HepG2 (cell line): ENCODE measurements around the gene EXOC3L4. TPM values are rescaled to one million over a fixed set of nuclear protein-coding genes. Genes with fewer than 3 reads are reported as not detected.

Experiments
- ATF5 ChIP-seq: sonication (generic); formaldehyde crosslinking; IDR thresholded peaks from 2 replicates; pipeline ENCODE4 v1.4.0; 2020; ENCODE audit warnings: mild to moderate bottlenecking, low read depth, missing genetic modification reagents
- IRX3 ChIP-seq: sonication (generic); formaldehyde crosslinking; IDR thresholded peaks from 2 replicates; pipeline ENCODE4 v1.8.1; 2023; ENCODE audit warnings: mild to moderate bottlenecking, low read depth, missing genetic modification reagents, borderline replicate concordance
- MTERF4 ChIP-seq: sonication (generic); formaldehyde crosslinking; IDR thresholded peaks from 2 replicates; pipeline ENCODE4 v1.8.0; 2023; ENCODE audit warnings: mild to moderate bottlenecking, missing genetic modification reagents
- MTF1 ChIP-seq: sonication (generic); formaldehyde crosslinking; IDR thresholded peaks from 2 replicates; pipeline ENCODE4 v1.5.0; 2020; ENCODE audit warnings: missing genetic modification reagents
- PITX1 ChIP-seq: sonication (generic); formaldehyde crosslinking; IDR thresholded peaks from 2 replicates; pipeline ENCODE4 v1.5.1; 2020; ENCODE audit warnings: mild to moderate bottlenecking, missing genetic modification reagents
- RARA ChIP-seq: IDR thresholded peaks from 2 replicates; pipeline ENCODE4 v1.6.1; 2016; ENCODE audit warnings: missing genetic modification reagents, missing compliant biosample characterization
- STAG1 ChIP-seq: sonication (generic); formaldehyde crosslinking; IDR thresholded peaks from 2 replicates; pipeline ENCODE4 v1.4.0; 2020; ENCODE audit warnings: missing genetic modification reagents
- ZBTB44 ChIP-seq: sonication (generic); formaldehyde crosslinking; IDR thresholded peaks from 2 replicates; pipeline ENCODE4 v1.4.0; 2020; ENCODE audit warnings: missing genetic modification reagents
- ZNF746 ChIP-seq: sonication (generic); formaldehyde crosslinking; IDR thresholded peaks from 2 replicates; pipeline ENCODE4 v1.8.0; 2022; ENCODE audit warnings: mild to moderate bottlenecking, missing genetic modification reagents
- polyA plus RNA-seq, 8 experiments: library from polyadenylated mRNA; depleted of rRNA in 3 of 8; stranded (reverse) in 7 of 8; unstranded in 1 of 8; fragments of >200 nt; fragmentation: Illumina TruSeq in 4 of 8; extraction: Trizol in 4 of 8; gene quantifications; 2 replicates each; pipeline versions ENCODE4 v1.2.1 to v1.2.3, GENCODE V29; 2011 to 2016; ENCODE audit warnings: low read depth in 4 of 8, missing spikeins in 1 of 8, mixed read lengths in 1 of 8; ENCODE audit not compliant: insufficient read depth in 1 of 8
- total RNA-seq, 5 experiments: library from RNA; depleted of rRNA; stranded (reverse); fragments of >200 nt; fragmentation: Illumina TruSeq; extraction: Trizol; gene quantifications; 2 replicates each; pipeline ENCODE4 v1.2.3, GENCODE V29; 2016; ENCODE audit warnings: low read depth in 1 of 5
- TF ChIP-seq, protein P1 (sequence below): sonication (generic); formaldehyde crosslinking; IDR thresholded peaks from 2 replicates; pipeline ENCODE4 v1.5.0; 2020; ENCODE audit warnings: mild to moderate bottlenecking, missing genetic modification reagents, borderline replicate concordance
- TF ChIP-seq, protein P2 (sequence below), 2 experiments: sonication (generic) in 1 of 2; formaldehyde crosslinking in 1 of 2; IDR thresholded peaks; 2 replicates each; pipeline versions ENCODE4 v1.4.0 to v1.6.1; 2018 to 2020; ENCODE audit warnings: missing genetic modification reagents in 2 of 2, borderline replicate concordance in 1 of 2, low read depth in 1 of 2, mild to moderate bottlenecking in 1 of 2, missing biosample characterization in 1 of 2

The EXOC3L4 gene
- total and polyA plus RNA-seq, 2 of the 13 experiments (the other 11 are each of a cell fraction or from before 2014, with no cell fraction given) = 11.8 to 27.0 TPM

DNA sequence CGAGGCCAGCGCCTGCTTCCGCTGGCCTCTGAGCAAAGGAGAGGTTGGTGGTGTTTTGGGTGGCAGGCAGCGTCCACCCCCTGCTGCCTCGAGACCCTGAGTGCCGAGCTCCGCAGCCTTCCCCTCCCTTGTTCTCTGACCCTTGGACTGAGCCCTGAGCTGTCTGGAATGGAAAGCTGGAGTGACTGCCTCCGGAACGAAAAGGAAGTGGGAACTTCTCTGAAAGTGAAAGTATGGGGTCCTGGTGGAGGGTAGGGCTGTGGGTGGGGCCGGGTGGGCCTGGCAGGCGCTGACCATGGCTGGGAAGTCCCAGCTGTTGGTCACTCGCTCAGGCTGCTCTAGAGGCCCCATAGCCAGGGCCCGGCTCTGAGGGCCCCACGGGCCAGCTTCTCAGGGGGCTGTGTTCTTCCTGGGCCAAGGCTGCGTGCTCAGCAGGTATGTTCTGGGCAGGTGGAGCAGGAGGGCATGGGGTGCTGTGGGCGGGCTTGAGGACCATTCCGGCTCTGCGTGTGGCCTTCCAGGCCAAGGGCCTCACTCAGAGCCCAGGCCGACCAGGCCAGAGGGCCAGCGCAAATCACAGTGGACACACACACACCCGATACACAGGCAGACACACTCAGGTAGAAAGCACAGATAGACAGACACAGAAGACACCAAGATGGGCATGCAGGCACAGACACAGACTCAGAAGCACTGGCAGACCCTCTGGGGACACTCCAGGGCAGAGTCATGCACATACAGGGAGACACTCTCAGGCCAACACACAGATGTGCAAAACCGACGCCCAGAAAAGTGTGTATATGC lies at the start of gene EXOC3L4 (continued):
- TF ChIP-seq, protein P1, sequence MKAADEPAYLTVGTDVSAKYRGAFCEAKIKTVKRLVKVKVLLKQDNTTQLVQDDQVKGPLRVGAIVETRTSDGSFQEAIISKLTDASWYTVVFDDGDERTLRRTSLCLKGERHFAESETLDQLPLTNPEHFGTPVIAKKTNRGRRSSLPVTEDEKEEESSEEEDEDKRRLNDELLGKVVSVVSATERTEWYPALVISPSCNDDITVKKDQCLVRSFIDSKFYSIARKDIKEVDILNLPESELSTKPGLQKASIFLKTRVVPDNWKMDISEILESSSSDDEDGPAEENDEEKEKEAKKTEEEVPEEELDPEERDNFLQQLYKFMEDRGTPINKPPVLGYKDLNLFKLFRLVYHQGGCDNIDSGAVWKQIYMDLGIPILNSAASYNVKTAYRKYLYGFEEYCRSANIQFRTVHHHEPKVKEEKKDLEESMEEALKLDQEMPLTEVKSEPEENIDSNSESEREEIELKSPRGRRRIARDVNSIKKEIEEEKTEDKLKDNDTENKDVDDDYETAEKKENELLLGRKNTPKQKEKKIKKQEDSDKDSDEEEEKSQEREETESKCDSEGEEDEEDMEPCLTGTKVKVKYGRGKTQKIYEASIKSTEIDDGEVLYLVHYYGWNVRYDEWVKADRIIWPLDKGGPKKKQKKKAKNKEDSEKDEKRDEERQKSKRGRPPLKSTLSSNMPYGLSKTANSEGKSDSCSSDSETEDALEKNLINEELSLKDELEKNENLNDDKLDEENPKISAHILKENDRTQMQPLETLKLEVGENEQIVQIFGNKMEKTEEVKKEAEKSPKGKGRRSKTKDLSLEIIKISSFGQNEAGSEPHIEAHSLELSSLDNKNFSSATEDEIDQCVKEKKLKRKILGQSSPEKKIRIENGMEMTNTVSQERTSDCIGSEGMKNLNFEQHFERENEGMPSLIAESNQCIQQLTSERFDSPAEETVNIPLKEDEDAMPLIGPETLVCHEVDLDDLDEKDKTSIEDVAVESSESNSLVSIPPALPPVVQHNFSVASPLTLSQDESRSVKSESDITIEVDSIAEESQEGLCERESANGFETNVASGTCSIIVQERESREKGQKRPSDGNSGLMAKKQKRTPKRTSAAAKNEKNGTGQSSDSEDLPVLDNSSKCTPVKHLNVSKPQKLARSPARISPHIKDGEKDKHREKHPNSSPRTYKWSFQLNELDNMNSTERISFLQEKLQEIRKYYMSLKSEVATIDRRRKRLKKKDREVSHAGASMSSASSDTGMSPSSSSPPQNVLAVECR = peak; percentile 76; the same call in 1 of the 2 replicates
- TF ChIP-seq PITX1 (CRISPR knock-in tag) (no peak), STAG1 (CRISPR knock-in tag) (no peak), ZNF746 (no peak), ZBTB44 (CRISPR knock-in tag) (no peak), IRX3 (CRISPR knock-in tag) (peak; percentile 83; the same call in 1 of the 2 replicates), MTERF4 (no peak), RARA (CRISPR knock-in tag) (0 out of 2 replicates have a peak, but pooled peaks have one; percentile 21), ATF5 (CRISPR knock-in tag) (no peak), MTF1 (CRISPR knock-in tag) (no peak)
- TF ChIP-seq, protein P2, sequence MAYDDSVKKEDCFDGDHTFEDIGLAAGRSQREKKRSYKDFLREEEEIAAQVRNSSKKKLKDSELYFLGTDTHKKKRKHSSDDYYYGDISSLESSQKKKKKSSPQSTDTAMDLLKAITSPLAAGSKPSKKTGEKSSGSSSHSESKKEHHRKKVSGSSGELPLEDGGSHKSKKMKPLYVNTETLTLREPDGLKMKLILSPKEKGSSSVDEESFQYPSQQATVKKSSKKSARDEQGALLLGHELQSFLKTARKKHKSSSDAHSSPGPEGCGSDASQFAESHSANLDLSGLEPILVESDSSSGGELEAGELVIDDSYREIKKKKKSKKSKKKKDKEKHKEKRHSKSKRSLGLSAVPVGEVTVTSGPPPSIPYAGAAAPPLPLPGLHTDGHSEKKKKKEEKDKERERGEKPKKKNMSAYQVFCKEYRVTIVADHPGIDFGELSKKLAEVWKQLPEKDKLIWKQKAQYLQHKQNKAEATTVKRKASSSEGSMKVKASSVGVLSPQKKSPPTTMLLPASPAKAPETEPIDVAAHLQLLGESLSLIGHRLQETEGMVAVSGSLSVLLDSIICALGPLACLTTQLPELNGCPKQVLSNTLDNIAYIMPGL (CRISPR knock-in tag; IDR thresholded peaks at IDR 0.05; ENCODE audit: borderline replicate concordance in 1 of 2, low read depth in 1 of 2) = no peak; a peak in 2 of 4 replicates
